Peyer's patch (tissue), 4 donors: ENCODE data around the gene OR6A2. TPM values are rescaled to one million over a fixed set of nuclear protein-coding genes. Genes with fewer than 3 reads are reported as not detected.

Experiments used
- DNase-seq, 3 donors: peaks; one replicate each; pipeline ENCODE4 v3.0.0-alpha.2; 2017 to 2019
- H3K27ac ChIP-seq, 4 donors: fragments of 200-600 bp; sonication (generic); one replicate each; pipeline ENCODE4 v1.5.1; 2016 to 2019
- H3K27me3 ChIP-seq, 2 donors: fragments of 200-600 bp; sonication (generic); one replicate each; pipeline ENCODE4 v1.5.1; 2019
- H3K36me3 ChIP-seq, 3 donors: fragments of 200-600 bp; sonication (generic); one replicate each; pipeline ENCODE4 v1.5.1; 2016 to 2019
- H3K4me1 ChIP-seq, 4 donors: fragments of 200-600 bp; sonication (generic); one replicate each; pipeline ENCODE4 v1.5.1; 2016 to 2019
- H3K4me3 ChIP-seq, 4 donors: fragments of 200-600 bp; sonication (generic); 1 replicate in 3 of 4; 2 replicates in 1 of 4; pipeline ENCODE4 v1.5.1; 2016 to 2019; ENCODE audit warnings: mild to moderate bottlenecking in 1 of 4
- H3K9me3 ChIP-seq, 4 donors: fragments of 200-600 bp; sonication (generic); one replicate each; pipeline ENCODE4 v1.5.1; 2016 to 2019; ENCODE audit warnings: mild to moderate bottlenecking in 1 of 4
- POLR2A ChIP-seq, 2 donors: fragments of 450-650 bp; IDR thresholded peaks; one replicate each; pipeline ENCODE4 v1.5.1; 2017; ENCODE audit warnings: antibody characterized with exemption in 2 of 2, mild to moderate bottlenecking in 2 of 2, moderate library complexity in 2 of 2
- total RNA-seq, 4 donors: library from RNA; depleted of rRNA; stranded (reverse); fragments of >200 nt; gene quantifications; one replicate each; pipeline ENCODE4 v1.1.0, GENCODE V29; 2016
- TF ChIP-seq, protein P1 (sequence below), 6 experiments: fragments of 450-650 bp in 4 of 6; fragments of 200-600 bp in 2 of 6; sonication (generic) in 1 of 6; IDR thresholded peaks; one replicate each; pipeline ENCODE4 v1.5.1; 2017 to 2019; ENCODE audit warnings: antibody characterized with exemption in 6 of 6, mild to moderate bottlenecking in 3 of 6, moderate library complexity in 1 of 6

The OR6A2 gene
- total RNA-seq, 4 donors from 2014 or later = 0.40 to 0.70 TPM; not detected in 2

- H3K27ac ChIP-seq = peak overlapping the region; percentile 75 to 83 (median 79)
- H3K4me3 ChIP-seq = peak overlapping the region; percentile 29 to 51 (median 36)
- TF ChIP-seq, protein P1, sequence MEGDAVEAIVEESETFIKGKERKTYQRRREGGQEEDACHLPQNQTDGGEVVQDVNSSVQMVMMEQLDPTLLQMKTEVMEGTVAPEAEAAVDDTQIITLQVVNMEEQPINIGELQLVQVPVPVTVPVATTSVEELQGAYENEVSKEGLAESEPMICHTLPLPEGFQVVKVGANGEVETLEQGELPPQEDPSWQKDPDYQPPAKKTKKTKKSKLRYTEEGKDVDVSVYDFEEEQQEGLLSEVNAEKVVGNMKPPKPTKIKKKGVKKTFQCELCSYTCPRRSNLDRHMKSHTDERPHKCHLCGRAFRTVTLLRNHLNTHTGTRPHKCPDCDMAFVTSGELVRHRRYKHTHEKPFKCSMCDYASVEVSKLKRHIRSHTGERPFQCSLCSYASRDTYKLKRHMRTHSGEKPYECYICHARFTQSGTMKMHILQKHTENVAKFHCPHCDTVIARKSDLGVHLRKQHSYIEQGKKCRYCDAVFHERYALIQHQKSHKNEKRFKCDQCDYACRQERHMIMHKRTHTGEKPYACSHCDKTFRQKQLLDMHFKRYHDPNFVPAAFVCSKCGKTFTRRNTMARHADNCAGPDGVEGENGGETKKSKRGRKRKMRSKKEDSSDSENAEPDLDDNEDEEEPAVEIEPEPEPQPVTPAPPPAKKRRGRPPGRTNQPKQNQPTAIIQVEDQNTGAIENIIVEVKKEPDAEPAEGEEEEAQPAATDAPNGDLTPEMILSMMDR (IDR thresholded peaks at IDR 0.05) = no peak
- peak in 1 of 2 donors; percentile 9 for TF ChIP-seq POLR2A (IDR thresholded peaks at IDR 0.05)
- H3K4me1 ChIP-seq = peaks cover 0 to 7% (median 2%) of the 10 kb centered on the region in 4 donors
- H3K9me3 ChIP-seq = no peaks in the 10 kb centered on the region
- H3K36me3 ChIP-seq = no peaks in the 10 kb centered on the region
- H3K27me3 ChIP-seq = no peaks in the 10 kb centered on the region
- no peak for DNase-seq
Observed at GRCh38 chr11:6745465-6746015, 53.9 kb downstream of the OR6A2 start.

GRCh38 chr11:6745018-6745417 lies 54.5 kb downstream of the OR6A2 start:
- Histone ChIP-seq H3K27ac (peak overlapping the region; percentile 75 to 83 (median 79)), H3K36me3 (no peaks in the 10 kb centered on the region), H3K4me1 (peaks cover 0 to 7% (median 2%) of the 10 kb centered on the region in 4 donors), H3K27me3 (no peaks in the 10 kb centered on the region), H3K4me3 (peak overlapping the region in 3 of 4 donors; percentile 29 to 51 (median 29)), H3K9me3 (no peaks in the 10 kb centered on the region)
- no peak for DNase-seq
- TF ChIP-seq POLR2A (IDR thresholded peaks at IDR 0.05) = no peak
- TF ChIP-seq, protein P1 (IDR thresholded peaks at IDR 0.05) = no peak

DNA sequence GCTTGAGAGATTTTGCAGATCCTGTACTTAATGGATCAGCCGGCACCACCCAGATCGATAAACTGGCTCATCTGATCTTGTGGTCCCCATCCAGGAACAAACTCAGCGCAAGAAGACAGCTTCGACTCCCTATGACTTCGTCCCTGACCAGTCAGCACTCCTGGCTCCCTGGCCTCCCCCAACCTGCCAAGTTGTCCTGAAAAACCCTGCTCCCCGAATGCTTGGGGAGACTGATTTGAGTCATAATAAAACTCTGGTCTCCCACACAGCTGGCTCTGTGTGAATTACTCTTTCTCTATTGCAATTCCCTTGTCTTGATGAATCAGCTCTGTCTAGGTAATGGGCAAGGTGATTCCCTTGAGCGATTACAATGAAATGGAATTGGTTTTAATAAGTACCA lies 57.2 kb downstream of the OR6A2 start:
- no peaks in the 10 kb centered on the region for H3K36me3 ChIP-seq
- H3K27me3 ChIP-seq = no peaks in the 10 kb centered on the region
- H3K27ac ChIP-seq = peak overlapping the region in 2 of 4 donors; percentile 34 to 81
- peaks cover 0 to 3% (median under 1%) of the 10 kb centered on the region in 4 donors for H3K4me1 ChIP-seq
- TF ChIP-seq POLR2A (IDR thresholded peaks at IDR 0.05) = no peak
- TF ChIP-seq, protein P1 (IDR thresholded peaks at IDR 0.05) = no peak
- peak overlapping the region in 3 of 4 donors; percentile 8 to 22 (median 17) for H3K4me3 ChIP-seq
- DNase-seq = no peak
- H3K9me3 ChIP-seq = no peaks in the 10 kb centered on the region

Other genes with a start within 250 kb of the OR6A2 start
- 10 to 100 TPM; 11.4 to 28.9 (median 17.5) TPM for gene RRP8, start 196.1 kb downstream of the OR6A2 start, total RNA-seq
- gene ILK, start 195.9 kb downstream of the OR6A2 start, total RNA-seq = 100 to 1,000 TPM in 2 of 4 donors, 10 to 100 TPM in 2; 81.1 to 121 (median 97.3) TPM
- gene TAF10, start 187.5 kb downstream of the OR6A2 start, total RNA-seq = 10 to 100 TPM; 55.9 to 90.8 (median 74.5) TPM
- gene TPP1, start 180.3 kb downstream of the OR6A2 start, total RNA-seq = 100 to 1,000 TPM in 3 of 4 donors, 10 to 100 TPM in 1; 79.2 to 232 (median 134) TPM
- gene DCHS1, start 143.9 kb downstream of the OR6A2 start, total RNA-seq = 10 to 100 TPM in 2 of 4 donors, 1 to 10 TPM in 2; 2.8 to 12.4 (median 9.7) TPM
- 10 to 100 TPM in 3 of 4 donors, 1 to 10 TPM in 1; 6.1 to 20.8 (median 16.6) TPM for gene MRPL17, start 116.3 kb downstream of the OR6A2 start, total RNA-seq
- 1 to 10 TPM in 1 of 4 donors, under 1 TPM in 2, not detected in 1; 0.18 to 1.2 (median 0.85) TPM for gene OR2AG2, start 27.7 kb downstream of the OR6A2 start, total RNA-seq
- not detected for gene OR2AG1, start 16.7 kb downstream of the OR6A2 start, total RNA-seq
- gene OR10A5, start 46.0 kb upstream of the OR6A2 start, total RNA-seq = not detected
- gene OR10A2, start 63.4 kb upstream of the OR6A2 start, total RNA-seq = not detected
- gene OR10A4, start 76.9 kb upstream of the OR6A2 start, total RNA-seq = not detected
- gene OR2D2, start 92.8 kb upstream of the OR6A2 start, total RNA-seq = 1 to 10 TPM in 1 of 4 donors, under 1 TPM in 1, not detected in 2; 0.80 to 2.0 TPM
- not detected for gene OR2D3, start 121.3 kb upstream of the OR6A2 start, total RNA-seq
- 10 to 100 TPM in 2 of 4 donors, 1 to 10 TPM in 2; 5.1 to 19.8 (median 10.4) TPM for gene ZNF215, start 126.7 kb upstream of the OR6A2 start, total RNA-seq
- gene ZNF214, start 220.7 kb upstream of the OR6A2 start, total RNA-seq = 1 to 10 TPM in 3 of 4 donors, under 1 TPM in 1; 0.76 to 3.3 (median 1.7) TPM
- gene NLRP14, start 220.8 kb upstream of the OR6A2 start, total RNA-seq = 1 to 10 TPM in 1 of 4 donors, under 1 TPM in 1, not detected in 2; 0.27 to 1.7 TPM